G401 (cell line): ENCODE measurements around the gene CD200R1. TPM values are rescaled to one million over a fixed set of nuclear protein-coding genes. Genes with fewer than 3 reads are reported as not detected.

ENCODE experiments used
- DNase-seq: peaks from one replicate; pipeline ENCODE4 v3.0.0-alpha.2; 2015; ENCODE audit warnings: low spot score
- in situ Hi-C: cut with HindIII; loops from 2 replicates; pipeline ENCODE4 v1.10.0; 2016; ENCODE audit warnings: low sequenced_read_pairs, mixed read lengths
- total RNA-seq: library from RNA; depleted of rRNA; stranded (reverse); fragments of >200 nt; shearing (Covaris generic); gene quantifications from 2 replicates; pipeline ENCODE4 v1.2.3, GENCODE V29; 2014; rRNA removed

The CD200R1 gene
- total RNA-seq: not detected in 2 replicates

GRCh38 chr3:112974894-112975293 lies at the start of gene CD200R1:
TSS of gene CD200R1 (minus strand) at chr3:112975103. CDS start at chr3:112974857, 246 bp downstream.
- in situ Hi-C loops: no loop called here
- DNase-seq: no peak

GRCh38 chr3:113021471-113021870 lies 46.6 kb upstream of the CD200R1 start:
- in situ Hi-C loops: no loop called here
- no peak for DNase-seq

GRCh38 chr3:113019182-113020137 lies 44.6 kb upstream of the CD200R1 start:
- peak; percentile 94 for DNase-seq
- in situ Hi-C loops: no loop called here

- in situ Hi-C loops: no loop called here
- no peak for DNase-seq
These were observed 43.8 kb upstream of the CD200R1 start for GRCh38 chr3:113018536-113019181.

GRCh38 chr3:113013593-113013992 lies 38.7 kb upstream of the CD200R1 start:
- in situ Hi-C loops: no loop called here
- DNase-seq: no peak

GRCh38 chr3:113008117-113008516 lies 33.2 kb upstream of the CD200R1 start:
- DNase-seq: no peak

GRCh38 chr3:113006359-113007056 lies 31.6 kb upstream of the CD200R1 start:
- in situ Hi-C loops: no loop called here
- no peak for DNase-seq

More at GRCh38 chr3:113008117-113008516, 33.2 kb upstream of the CD200R1 start:
- in situ Hi-C loops: no loop called here

- in situ Hi-C loops: no loop called here
- DNase-seq: no peak
These were observed 30.7 kb upstream of the CD200R1 start for GRCh38 chr3:113005611-113006010.

- DNase-seq: no peak
- in situ Hi-C loops: no loop called here
These were observed 27.8 kb upstream of the CD200R1 start for GRCh38 chr3:113002679-113003078.

GRCh38 chr3:113002037-113002436 lies 27.1 kb upstream of the CD200R1 start:
- DNase-seq: no peak
- in situ Hi-C loops: no loop called here

- DNase-seq: no peak
- in situ Hi-C loops: no loop called here
These were observed 25.8 kb upstream of the CD200R1 start for GRCh38 chr3:113000691-113001090.

- DNase-seq: no peak
- in situ Hi-C loops: no loop called here
These were observed 20.9 kb upstream of the CD200R1 start for GRCh38 chr3:112995800-112996199.

GRCh38 chr3:112990672-112991602 lies 16.0 kb upstream of the CD200R1 start, which contains the start of gene GTPBP8:
TSS of gene GTPBP8 (plus strand) at chr3:112990984. CDS start at chr3:112991000, 16 bp downstream.
- in situ Hi-C loops: no loop called here
- DNase-seq: peak; percentile 95

GRCh38 chr3:112987710-112988334 lies 12.9 kb upstream of the CD200R1 start:
- no peak for DNase-seq
- in situ Hi-C loops: no loop called here

GRCh38 chr3:112984485-112984884 lies 9.6 kb upstream of the CD200R1 start:
- DNase-seq: no peak
- in situ Hi-C loops: no loop called here

GRCh38 chr3:112982710-112983109 lies 7.8 kb upstream of the CD200R1 start:
- in situ Hi-C loops: no loop called here

GRCh38 chr3:112980080-112980479 lies 5.2 kb upstream of the CD200R1 start:
- in situ Hi-C loops: no loop called here

More at GRCh38 chr3:112982710-112983109, 7.8 kb upstream of the CD200R1 start:
- no peak for DNase-seq

GRCh38 chr3:112979244-112979832 lies 4.4 kb upstream of the CD200R1 start:
- in situ Hi-C loops: no loop called here
- peak; percentile 47 for DNase-seq

More at GRCh38 chr3:112980080-112980479, 5.2 kb upstream of the CD200R1 start:
- DNase-seq: no peak
